Umbilical cord (tissue), 2 donors: ENCODE results near the gene TAX1BP1. TPM values are rescaled to one million over a fixed set of nuclear protein-coding genes. Genes with fewer than 3 reads are reported as not detected.
"Not testable (repeated sequence)": the region's sequence is repeated elsewhere in the genome, so short reads cannot be mapped to it uniquely, and the experiment has no call there.

Source experiments
- DNase-seq: peaks from one replicate; pipeline ENCODE4 v3.0.0-alpha.2; 2015; ENCODE audit warnings: low spot score
- total RNA-seq: library from RNA; depleted of rRNA; stranded (reverse); fragments of >200 nt; gene quantifications from one replicate; pipeline ENCODE4 v1.2.3, GENCODE V29; 2014; ENCODE audit warnings: low replicate concordance; ENCODE audit not compliant: insufficient read depth

The TAX1BP1 gene
- total RNA-seq, 1 donor from 2014 or later: 82.8 TPM

DNA sequence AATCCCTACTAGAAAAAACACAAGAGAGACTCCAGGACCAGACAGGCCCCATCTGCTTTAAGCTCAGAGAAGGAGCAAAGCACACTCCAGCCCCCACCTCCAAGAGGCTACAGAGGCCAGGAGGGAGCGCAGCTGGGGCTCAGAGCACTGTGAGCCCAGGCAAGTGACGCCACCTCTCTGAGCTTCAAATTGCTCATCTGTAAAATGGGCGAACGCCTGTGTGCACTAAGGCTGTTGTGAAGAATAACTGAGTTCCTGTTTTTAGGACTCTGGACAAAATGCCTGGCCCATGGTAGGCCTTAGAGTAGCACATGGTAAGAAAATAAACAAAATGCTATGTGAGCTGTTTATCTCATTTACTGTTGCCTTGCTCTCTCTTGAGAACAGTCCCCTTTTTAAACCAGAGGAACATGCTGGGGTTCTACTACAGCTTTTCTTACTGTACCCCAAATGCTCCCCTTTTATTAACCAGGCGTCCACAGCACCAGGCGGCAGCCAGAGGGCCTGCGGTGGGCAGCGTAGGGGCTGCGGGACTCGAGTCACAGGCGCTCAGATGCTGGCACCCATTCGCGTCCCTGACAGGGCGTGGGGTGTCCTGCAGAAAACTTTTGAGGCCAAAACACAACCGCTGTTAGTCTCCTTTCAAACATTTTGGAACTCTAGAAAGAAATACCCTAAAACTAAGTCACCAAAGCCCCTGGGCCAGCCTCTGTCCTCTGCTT lies 103.8 kb downstream of the TAX1BP1 start:
- no peak for DNase-seq

DNA sequence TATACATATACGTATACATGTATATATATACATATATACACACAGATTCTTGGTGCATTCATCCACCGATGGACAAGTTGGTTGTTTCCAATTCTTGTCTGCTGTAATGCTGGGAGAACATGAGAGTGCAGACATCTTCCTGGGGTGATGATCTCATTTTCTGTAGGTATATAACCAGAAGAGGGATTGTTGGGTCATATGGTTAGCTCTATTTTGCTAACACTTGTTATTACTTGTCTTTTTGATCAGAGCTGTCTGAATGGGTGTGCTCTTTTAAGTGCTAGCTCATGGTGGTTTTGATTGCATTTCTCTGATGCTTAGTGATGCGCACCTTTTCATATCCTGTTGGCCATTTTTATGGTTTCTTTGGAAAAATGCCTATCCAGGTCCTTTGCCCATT lies 106.4 kb downstream of the TAX1BP1 start:
- DNase-seq: no peak

DNA sequence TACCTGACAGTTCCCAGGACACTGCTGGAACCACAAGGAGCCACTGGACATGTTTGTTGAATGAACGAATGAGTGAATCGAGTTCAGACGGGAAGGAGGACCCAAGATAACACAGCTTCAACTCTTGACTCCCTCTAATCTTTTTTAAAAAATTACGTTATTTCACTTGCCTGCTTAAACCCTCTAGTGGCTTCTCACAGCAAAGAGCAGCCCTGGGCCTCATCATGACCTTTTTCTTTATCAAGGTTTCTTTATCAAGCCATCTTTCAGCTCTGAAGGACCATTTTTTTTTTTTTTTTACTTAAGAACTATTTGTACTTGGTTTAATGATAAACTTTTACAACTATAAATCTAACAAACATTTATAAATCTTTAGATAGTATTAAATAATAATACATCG lies 110.6 kb downstream of the TAX1BP1 start:
- DNase-seq: no peak

DNA sequence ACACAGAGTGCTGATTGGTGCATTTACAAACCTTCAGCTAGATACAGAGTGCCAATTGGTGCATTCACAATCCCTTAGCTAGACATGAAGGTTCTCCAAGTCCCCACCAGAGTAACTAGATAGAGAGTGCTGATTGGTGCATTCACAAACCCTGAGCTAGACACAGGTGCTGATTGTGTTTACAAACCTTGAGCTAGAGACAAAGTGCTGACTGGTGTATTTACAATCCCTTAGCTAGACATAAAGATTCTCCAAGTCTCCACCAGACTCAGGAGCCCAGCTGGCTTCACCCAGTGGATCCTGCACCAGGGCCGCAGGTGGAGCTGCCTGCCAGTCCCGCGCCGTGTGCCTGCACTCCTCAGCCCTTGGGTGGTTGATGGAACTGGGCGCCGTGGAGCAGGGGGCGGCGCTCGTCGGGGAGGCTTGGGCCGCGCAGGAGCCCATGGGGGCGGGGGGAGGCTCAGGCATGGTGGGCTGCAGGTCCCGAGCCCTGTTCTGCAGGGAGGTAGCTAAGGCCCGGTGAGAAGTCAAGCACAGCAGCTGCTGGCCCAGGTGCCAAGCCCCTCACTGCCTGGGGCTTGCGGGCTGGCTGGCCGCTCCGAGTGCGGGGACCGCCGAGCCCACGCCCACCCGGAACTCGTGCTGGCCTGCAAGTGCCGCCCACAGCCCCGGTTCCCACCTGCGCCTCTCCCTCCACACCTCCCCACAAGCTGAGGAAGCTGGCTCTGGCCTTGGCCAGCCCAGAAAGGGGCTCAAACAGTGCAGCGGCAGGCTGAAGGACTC lies 116.9 kb downstream of the TAX1BP1 start:
- not testable (repeated sequence) for DNase-seq

DNA sequence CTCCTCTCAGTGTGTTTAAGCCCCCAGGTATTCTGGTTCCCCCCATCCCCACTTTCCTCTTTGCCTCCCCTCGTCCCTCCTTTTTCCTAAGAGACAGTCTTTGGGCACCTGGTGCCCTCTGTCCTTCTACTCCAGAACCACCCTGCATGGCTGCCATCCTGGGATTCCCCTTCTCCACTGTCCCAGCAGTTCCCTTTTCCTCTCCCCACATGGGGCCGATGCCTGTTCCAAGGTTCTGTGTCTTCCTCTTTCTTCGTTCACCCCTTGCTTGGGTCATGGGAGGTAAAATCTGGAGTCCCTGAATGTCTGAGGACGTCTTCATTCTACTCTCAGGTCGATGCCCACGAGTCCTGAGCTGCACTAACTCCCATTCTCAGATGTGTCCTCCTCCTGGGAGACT lies 120.8 kb downstream of the TAX1BP1 start:
- no peak for DNase-seq

DNA sequence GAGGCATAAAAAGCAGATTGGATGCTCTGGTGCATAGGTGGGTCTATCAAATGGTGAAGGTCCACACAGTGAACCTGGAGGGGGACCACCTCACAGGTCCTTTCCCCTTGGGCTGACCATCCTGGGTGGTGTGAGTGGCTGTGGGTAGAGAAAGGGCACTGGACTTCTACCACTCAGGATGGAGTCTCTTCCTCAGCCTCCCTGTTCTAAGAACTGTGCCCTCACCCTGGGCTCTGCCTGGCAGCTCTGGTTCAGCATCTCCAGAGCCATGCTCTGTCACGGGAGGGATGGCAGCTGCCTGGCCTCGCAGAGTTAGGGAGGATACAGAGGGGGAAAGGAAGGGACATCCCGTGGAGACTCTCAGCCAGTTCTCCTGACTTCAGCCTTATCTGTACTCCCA lies 121.8 kb downstream of the TAX1BP1 start:
- DNase-seq: no peak

DNA sequence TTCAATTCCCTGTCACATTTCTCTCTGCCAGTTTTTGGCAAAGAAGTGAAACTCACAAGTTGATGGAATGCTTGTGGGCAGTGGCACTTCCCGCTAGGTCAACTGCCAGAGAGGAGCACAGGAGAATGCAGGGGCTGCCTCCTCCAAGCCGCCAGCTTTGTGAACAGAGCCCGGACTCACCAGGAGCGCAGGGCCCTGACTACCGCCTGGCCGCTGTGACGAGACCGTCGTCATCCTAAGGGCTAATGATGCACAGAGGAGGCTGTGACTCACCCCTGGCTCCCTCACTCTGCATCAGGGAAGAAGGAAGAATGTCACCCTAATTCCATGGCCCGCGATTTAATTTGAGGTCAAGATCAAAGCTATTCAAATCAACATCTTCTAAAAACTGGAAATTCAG lies 123.9 kb downstream of the TAX1BP1 start:
- DNase-seq: no peak

DNA sequence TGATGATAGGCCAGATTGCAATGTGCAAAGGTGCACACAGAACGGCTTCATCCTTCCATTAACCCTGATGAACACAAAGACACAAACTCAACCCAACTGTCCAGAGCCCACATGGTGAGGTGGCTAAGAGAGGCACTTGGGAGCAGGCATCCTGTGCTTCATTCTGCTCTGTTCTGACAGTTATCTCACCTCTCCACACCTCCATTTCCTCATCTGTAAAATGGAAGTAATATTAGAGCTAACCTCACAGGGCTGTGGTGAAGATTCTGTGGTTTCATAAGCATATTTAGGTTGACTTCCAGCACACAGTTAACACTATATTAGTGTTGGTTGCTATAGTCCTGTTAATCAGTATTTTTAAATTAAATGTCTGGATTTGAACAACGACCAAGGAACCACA lies 126.3 kb downstream of the TAX1BP1 start:
- no peak for DNase-seq

DNA sequence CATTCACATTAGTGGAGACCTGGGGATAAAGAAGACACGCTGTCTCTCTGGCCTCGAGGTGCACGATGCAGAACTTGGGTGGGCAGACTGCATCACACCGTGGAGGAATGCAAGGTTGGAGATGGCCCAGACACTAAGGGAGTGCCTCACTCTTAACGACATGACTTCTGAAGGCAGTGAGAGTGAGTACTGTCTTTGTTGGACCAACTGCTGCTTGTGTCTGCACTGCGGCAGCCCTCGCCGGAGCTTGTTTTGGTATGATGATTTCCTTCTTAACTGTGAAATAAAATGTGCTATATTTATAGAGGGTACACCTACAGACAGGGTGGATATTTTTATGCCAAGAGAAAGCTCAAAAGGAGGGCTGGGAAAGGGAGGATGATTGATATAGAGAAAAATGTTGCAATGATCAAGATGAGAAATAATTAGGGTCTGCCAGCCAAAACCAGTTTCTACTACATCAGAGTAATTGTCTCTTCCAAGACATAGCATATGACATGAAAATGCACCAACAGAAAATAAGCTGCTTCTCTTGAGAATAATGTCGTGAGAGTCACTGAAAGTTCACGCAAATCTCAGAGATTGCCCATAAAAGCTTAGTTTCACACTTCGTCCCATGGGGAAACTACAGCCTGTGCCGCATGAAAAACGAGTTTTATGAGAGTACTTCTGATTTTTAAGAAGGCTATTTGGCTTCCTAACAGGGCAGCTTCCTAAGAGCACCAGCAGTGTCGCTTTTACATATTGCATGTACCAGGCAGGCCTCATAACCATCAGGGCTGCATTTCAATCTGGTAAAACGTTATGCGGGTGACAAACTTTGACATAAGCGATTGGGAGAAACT lies 127.1 kb downstream of the TAX1BP1 start:
- no peak for DNase-seq

DNA sequence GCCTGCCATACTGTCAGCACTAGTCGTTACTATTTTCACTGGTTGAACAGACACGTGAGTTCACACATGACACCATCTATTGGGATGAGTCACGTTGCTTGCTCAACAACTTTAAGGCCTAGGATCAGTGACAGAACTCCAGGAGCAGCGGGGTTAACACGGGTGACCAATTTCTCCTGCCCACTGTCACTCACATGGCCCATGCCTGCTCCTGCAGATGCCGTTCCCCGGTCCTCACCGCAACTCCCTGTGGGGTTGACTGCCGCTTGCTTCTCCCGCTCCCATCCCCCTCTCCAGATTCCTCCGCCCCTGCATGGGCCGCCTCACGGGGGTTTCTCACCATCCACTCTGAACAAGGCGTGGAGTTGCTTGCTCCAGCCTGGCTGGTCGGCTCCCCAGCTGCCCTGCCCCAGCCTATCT lies 128.2 kb downstream of the TAX1BP1 start:
- DNase-seq: no peak

DNA sequence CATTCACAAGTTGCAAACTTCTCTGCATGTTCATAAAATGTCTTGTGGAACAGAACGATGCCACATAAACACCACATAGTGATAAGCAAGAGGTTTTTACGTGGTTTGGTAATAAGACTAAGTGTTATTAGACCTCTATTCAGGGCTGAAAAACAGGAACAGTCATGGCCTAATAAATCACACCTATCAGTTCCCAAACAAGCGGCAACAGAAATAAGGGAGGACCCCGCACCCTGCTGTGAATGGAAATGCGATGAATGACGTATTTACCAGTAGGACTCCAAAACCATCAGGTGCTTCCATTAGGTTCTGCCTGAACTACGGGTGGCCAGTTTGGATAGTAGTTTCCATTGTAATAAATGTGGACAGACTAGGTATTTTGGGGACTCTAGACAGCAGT lies 129.1 kb downstream of the TAX1BP1 start:
- DNase-seq: no peak

DNA sequence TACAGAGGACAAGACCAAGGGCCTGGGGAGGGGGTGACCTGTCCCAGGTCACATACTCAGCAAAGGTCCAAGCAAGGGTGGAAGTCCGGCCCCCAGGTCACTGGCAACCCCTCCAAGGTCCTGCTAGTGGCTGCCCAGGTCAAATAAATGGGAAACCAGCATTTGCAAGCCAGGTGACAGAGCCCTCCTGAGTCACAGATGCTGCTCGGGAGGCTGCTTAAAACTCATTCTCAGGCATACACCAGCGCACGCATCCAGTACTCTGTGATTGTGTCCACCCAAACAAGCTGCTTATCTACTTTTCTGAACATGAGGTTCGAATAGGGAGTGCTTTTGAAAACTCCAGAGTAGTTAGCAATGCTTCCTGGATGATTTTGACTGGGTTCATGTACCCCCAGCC lies 130.6 kb downstream of the TAX1BP1 start:
- no peak for DNase-seq

DNA sequence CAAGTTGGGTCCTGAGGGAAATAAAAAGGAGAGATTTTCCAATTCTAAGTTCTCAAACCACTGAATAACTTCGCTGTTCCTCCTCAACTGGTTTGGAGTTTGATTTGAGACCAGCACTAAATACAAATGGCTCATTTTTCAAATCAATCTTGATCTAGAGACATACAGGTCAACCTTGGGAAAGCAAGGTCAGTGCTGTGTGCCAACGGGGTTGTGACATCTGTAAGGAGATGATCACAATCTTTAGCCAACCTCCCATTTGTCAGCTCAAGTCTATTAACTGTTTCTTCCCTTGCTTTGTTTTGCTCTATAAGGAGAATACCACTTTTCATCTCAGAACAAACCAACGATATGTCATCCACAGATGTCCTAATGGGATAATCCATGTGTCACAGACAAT lies 131.1 kb downstream of the TAX1BP1 start:
- no peak for DNase-seq

DNA sequence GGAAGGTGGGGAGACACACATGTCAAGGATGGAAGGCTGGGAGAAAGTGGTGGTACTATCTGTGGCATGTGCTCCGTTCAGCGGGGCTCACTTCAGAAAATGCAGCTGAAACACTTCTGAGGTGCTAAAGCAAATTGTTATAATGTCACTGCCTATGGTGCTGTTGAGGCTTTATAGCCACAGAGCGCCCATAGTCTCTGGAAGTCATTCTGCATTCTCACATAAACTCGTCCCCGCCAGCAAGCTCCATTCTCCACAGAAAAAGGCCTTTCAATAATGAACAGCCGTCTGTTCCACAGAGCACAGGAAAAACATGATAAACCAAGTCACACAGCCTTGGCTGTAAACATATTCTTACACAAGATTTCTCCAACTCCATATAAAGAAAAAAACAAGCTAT lies 131.9 kb downstream of the TAX1BP1 start:
- no peak for DNase-seq

DNA sequence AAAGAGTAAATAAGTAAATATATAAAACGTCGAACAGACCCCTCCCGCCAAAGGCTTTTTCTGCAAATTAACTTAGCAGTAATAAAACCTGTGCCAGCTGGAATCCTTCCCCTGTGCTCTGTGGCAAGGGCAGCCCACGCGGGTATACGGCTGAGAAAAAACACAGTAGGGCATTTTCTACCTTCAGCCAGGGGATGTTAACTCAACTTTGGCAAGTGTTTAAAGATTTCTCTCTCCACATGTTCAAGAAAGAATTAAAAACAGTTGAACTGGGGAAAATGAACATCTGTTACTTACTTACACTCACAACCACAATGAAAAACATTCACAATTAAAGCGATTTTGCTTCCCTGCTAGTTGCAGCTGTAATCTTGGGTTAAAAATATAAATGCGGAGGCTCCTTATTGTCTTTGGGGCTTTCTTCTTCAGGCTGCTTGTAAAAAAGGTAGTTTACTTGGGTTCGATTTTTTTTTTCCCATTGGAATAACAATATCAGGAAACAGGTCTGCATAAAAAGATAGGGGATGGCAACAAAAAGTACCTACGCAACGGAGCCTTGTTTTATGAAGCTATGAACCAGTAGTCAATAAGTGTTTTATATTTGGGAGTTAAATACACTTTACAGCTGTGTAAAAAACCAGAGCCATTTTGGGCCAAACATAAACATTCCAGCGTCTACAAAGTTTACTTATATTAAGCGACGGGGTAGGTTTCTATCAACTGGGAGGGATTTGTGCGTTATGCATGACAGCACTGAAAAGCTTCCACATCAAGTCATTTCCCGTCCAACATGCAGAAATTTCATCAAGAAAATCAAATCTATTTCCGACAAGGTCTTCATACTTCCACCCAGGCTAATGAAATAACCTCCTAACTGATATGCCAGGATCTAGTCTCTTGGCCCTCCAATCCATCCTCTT lies 132.7 kb downstream of the TAX1BP1 start:
- DNase-seq: no peak

DNA sequence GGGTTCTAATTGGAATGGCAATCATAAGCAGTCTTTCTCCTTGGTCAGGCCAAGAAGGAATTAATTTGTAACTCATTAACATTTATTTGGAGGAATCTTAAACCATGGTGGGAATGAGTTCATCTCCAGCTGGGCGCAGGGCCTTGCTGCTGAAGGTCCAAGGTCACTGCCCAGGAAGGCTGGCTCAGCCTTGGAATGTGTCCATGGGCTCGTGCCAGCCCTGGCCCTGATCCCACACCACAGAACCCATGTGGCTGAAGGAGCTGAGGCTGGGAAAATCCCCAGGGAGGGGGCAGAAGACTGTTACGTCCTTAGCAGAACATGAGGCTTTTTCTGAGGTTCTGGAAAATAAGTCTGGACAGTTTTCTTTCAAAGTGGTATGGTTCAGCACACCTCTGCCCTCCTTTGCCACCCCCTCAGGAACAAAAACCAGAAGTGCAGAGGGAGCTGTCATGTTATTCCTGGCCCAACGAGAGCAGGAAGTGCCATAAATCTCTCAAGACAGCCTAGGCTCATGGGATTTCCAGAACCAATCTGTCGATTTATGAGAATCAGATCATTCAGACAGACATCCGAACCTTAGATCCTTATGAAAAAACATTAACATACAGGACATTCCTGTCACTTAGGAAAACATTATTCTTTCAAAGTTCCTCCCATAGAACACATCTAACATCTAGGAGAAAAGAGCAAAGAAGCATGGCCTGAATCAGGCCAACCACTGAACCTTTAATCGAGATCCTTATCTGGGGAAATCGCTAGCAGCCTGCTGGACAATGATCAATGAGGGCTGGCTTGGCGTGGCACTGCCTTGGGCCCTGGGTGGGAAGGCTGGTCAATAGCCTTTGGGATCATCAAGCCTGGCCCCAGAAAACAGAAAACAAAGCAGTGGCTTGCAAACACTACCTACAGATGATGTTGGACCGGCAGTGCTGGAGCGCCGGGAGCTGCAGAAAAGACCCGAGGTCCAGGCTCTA lies 134.3 kb downstream of the TAX1BP1 start:
- DNase-seq: peak; percentile 30

DNA sequence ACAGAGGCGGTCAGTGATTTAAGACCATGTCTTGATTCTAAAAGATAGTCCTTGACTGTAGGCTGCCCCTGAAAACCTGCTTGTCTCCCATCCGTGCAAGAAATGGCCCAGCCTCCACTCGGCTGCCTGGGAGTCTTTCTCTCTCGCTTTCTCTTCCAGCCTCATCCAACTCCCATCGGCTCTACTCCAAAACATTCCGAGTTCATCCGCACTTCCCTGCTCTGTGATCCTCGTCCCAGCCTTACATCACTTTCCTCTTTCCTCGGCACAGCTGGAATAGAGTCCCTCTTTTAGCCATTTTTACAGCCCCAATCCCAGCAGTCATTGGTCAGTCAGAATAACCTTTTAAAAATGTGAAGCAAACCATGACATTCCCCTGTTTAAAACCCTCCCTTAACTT lies 135.1 kb downstream of the TAX1BP1 start:
- no peak for DNase-seq

DNA sequence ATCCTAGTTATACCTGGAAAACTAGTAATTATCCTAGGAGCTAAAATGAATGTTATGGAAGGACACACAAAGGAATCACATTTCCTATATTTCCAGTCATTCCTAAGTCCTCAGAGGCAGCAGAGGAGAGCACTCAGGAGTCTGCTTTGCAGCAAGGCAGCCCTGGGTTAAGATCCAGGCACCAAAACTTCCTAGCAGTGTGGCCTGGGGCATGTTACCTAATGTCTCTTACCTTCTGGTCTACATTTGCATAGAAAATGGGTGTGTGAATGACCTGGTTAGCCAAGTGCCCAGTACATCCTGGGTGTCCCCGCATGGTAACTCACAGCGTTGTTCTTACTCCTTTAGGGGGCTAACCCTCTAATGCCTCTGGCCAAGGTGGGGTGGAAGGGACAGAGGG lies 135.9 kb downstream of the TAX1BP1 start:
- no peak for DNase-seq

DNA sequence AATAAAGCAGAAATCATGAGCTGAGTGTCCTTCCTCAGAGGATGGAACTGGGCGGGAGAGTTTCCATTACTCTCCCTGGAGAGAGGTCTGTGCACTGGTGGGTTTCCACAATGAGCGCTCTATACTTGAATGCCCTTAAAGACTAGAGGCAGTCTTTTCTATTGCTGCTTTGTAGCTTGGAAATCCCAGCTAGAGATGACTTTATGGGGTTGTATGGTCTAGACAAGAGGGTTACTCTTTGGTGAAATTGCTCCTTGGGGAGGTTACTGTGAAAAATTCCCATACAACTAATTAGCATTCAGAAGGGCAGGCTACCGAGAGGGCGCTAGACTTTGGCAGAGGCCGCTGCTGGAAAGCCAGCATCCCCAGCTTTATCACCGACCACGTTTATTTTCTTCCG lies 136.8 kb downstream of the TAX1BP1 start:
- no peak for DNase-seq
